B cell (primary cell): ENCODE results near the gene KPNA6. TPM values are rescaled to one million over a fixed set of nuclear protein-coding genes. Genes with fewer than 3 reads are reported as not detected.

Experiments
- ATAC-seq: fragments of 200-7000 bp; cut with Tn5 transposase; one replicate; pipeline ENCODE4 v1.10.0; 2021; ENCODE audit warnings: low read depth, mild to moderate bottlenecking, moderate number of reproducible peaks, moderate library complexity
- CTCF ChIA-PET: fragments of 350-600 bp; sonication (Branson Sonifier 250); formaldehyde crosslinking; loops from one replicate; lab custom pipeline; 2021; ENCODE audit warnings: antibody characterized with exemption, inconsistent platforms; lab: Charles Lee
- POLR2A ChIA-PET: fragments of 350-600 bp; sonication (Branson Sonifier 250); formaldehyde crosslinking; loops from one replicate; lab custom pipeline; 2021; ENCODE audit warnings: antibody characterized with exemption; lab: Charles Lee
- DNase-seq: peaks from one replicate; pipeline ENCODE4 v3.0.0; 2013
- H2AFZ ChIP-seq: 2 replicates; pipeline ENCODE4 v1.6.1; 2012; ENCODE audit warnings: mild to moderate bottlenecking, low read depth, low read length; ENCODE audit not compliant: insufficient read depth, poor library complexity, severe bottlenecking
- H3K27ac ChIP-seq, 2 donors: 1 replicate in 1 of 2; 2 replicates in 1 of 2; pipeline ENCODE4 v1.5.1; 2012 to 2013; ENCODE audit warnings: low read length in 2 of 2, mild to moderate bottlenecking in 2 of 2, moderate library complexity in 1 of 2
- H3K27me3 ChIP-seq, 4 experiments: fragments of 200-600 bp in 1 of 4; sonication (generic) in 1 of 4; replicated peaks in 1 of 4; 1 replicate in 2 of 4; 2 replicates in 2 of 4; pipeline versions ENCODE4 v1.6.1 to v1.7.0; 2013 to 2016; ENCODE audit warnings: low read length in 3 of 4, mild to moderate bottlenecking in 2 of 4, mixed read lengths in 1 of 4, moderate library complexity in 1 of 4; ENCODE audit not compliant: insufficient read depth in 4 of 4, control insufficient read depth in 3 of 4; ENCODE audit errors: control extremely low read depth in 1 of 4
- H3K36me3 ChIP-seq, 2 experiments: replicated peaks in 1 of 2; 1 replicate in 1 of 2; 2 replicates in 1 of 2; pipeline versions ENCODE4 v1.6.1 to v1.7.1; 2013; ENCODE audit warnings: low read length in 1 of 2; ENCODE audit not compliant: insufficient read depth in 2 of 2, control insufficient read depth in 1 of 2; ENCODE audit errors: control extremely low read depth in 1 of 2, extremely low read depth in 1 of 2
- H3K4me1 ChIP-seq, 2 donors: fragments of 200-600 bp in 1 of 2; sonication (generic) in 1 of 2; 1 replicate in 1 of 2; 2 replicates in 1 of 2; pipeline versions ENCODE4 v1.5.1 to v1.6.1; 2013 to 2017; ENCODE audit warnings: low read length in 2 of 2; ENCODE audit not compliant: control insufficient read depth in 2 of 2, insufficient read depth in 2 of 2
- H3K4me2 ChIP-seq: replicated peaks from 2 replicates; pipeline ENCODE3; 2012; ENCODE audit warnings: mild to moderate bottlenecking, low read depth, low read length; ENCODE audit not compliant: poor library complexity, severe bottlenecking
- H3K4me3 ChIP-seq, 5 experiments: fragments of 200-600 bp in 1 of 5; sonication (generic) in 1 of 5; 1 replicate in 3 of 5; 2 replicates in 2 of 5; pipeline versions ENCODE4 v1.5.1 to v1.7.0; 2011 to 2016; ENCODE audit warnings: low read length in 4 of 5, mild to moderate bottlenecking in 4 of 5, low read depth in 2 of 5, control low read depth in 1 of 5, moderate library complexity in 1 of 5; ENCODE audit not compliant: insufficient read depth in 1 of 5; ENCODE audit errors: control extremely low read depth in 1 of 5, extremely low read depth in 1 of 5
- H3K79me2 ChIP-seq: fragments of 200-600 bp; sonication (generic); one replicate; pipeline ENCODE4 v1.6.0; 2016; ENCODE audit warnings: low read length; ENCODE audit not compliant: control insufficient read depth, insufficient read depth
- H3K9ac ChIP-seq: fragments of 200-600 bp; sonication (generic); 2 replicates; pipeline ENCODE4 v1.6.1; 2017; ENCODE audit warnings: mild to moderate bottlenecking, low read length, moderate library complexity
- H3K9me3 ChIP-seq, 3 donors: one replicate each; pipeline versions ENCODE4 v1.6.1 to v1.7.1; 2013; ENCODE audit warnings: low read length in 2 of 3; ENCODE audit not compliant: control insufficient read depth in 2 of 3, insufficient read depth in 1 of 3; ENCODE audit errors: control extremely low read depth in 1 of 3
- H4K20me1 ChIP-seq: 2 replicates; pipeline ENCODE4 v1.6.0; 2012; ENCODE audit warnings: mild to moderate bottlenecking, low read length; ENCODE audit not compliant: insufficient read depth, control insufficient read depth, poor library complexity, severe bottlenecking
- H3K27ac Mint-ChIP-seq: one replicate; pipeline ENCODE4 v1.8.0; 2021; ENCODE audit warnings: mixed read lengths
- H3K27me3 Mint-ChIP-seq: one replicate; pipeline ENCODE4 v1.8.0; 2021; ENCODE audit warnings: mixed read lengths
- H3K4me1 Mint-ChIP-seq: one replicate; pipeline ENCODE4 v1.8.0; 2021; ENCODE audit warnings: mixed read lengths
- H3K4me3 Mint-ChIP-seq: one replicate; pipeline ENCODE4 v1.8.0; 2021; ENCODE audit warnings: mixed read lengths
- H3K9me3 Mint-ChIP-seq: one replicate; pipeline ENCODE4 v1.8.0; 2022; ENCODE audit warnings: mixed read lengths; ENCODE audit not compliant: insufficient read depth
- CTCF ChIP-seq: fragments of 200-600 bp; IDR thresholded peaks from one replicate; pipeline ENCODE4 v1.8.0; 2022; ENCODE audit warnings: antibody characterized with exemption, mild to moderate bottlenecking
- EZH2 ChIP-seq: IDR thresholded peaks from 2 replicates; pipeline ENCODE4 v1.6.1; 2012; ENCODE audit warnings: borderline replicate concordance, low read depth, mild to moderate bottlenecking, moderate library complexity, low read length; ENCODE audit not compliant: insufficient read depth, poor library complexity, severe bottlenecking
- WGBS: methylation state at CpG from one replicate; pipeline ENCODE4 v1.1.5; 2013; ENCODE audit warnings: missing lambda C conversion rate; ENCODE audit not compliant: insufficient coverage; 5-methylcytosine and 5-hydroxymethylcytosine counted together
- intact Hi-C: fragments of 100-400 bp; cut with micrococcal nuclease; formaldehyde crosslinking; loops from one replicate; pipeline ENCODE4 v1.10.0; 2022
- polyA plus RNA-seq: library from polyadenylated mRNA; depleted of rRNA; stranded (reverse); fragments of >200 nt; gene quantifications from 2 replicates; pipeline ENCODE4 v1.2.3, GENCODE V29; 2012
- total RNA-seq, 2 donors: library from RNA; stranded (reverse); fragments of 120-200 nt in 1 of 2; gene quantifications; 1 replicate in 1 of 2; 2 replicates in 1 of 2; pipeline versions ENCODE4 v1.2.3 to v1.2.4, GENCODE V29; 2013 to 2022

KPNA6 gene
- total and polyA plus RNA-seq, 2 donors (not counting 1 experiment from before 2014, with no cell fraction given), result 14.0 to 49.9 TPM

- ChIA-PET CTCF (interaction anchor here (1.6 kb wide), 1 partner anchor 10 kb away, joined by 4 read pairs; no protein-coding TSS in a partner anchor), POLR2A (interaction anchor here (0.7 kb wide), 1 partner anchor 75 kb away, joined by 3 read pairs; no protein-coding TSS in a partner anchor)
- ATAC-seq (no peak), DNase-seq (no peak)
- no peak overlapping the region for H3K27ac ChIP-seq
- H3K4me3 Mint-ChIP-seq, result no peak overlapping the region
- no peaks in the 10 kb centered on the region for H3K9me3 Mint-ChIP-seq
- peaks cover 0 to 21% of the 10 kb centered on the region in 2 experiments for H3K36me3 ChIP-seq
- H3K9me3 ChIP-seq, result no peaks in the 10 kb centered on the region
- no peaks in the 10 kb centered on the region for H3K27me3 Mint-ChIP-seq
- H3K4me1 ChIP-seq, result peaks cover 13 to 26% of the 10 kb centered on the region in 2 donors
- no peak overlapping the region for H3K4me2 ChIP-seq
- 92% methylated on average over 1 of the region's 1 CpG for WGBS
- H3K27me3 ChIP-seq, result no peaks in the 10 kb centered on the region
- H4K20me1 ChIP-seq, result peaks cover 7% of the 10 kb centered on the region
- H3K4me1 Mint-ChIP-seq, result peaks cover 24% of the 10 kb centered on the region
- H3K79me2 ChIP-seq, result peaks cover 25% of the 10 kb centered on the region
- H3K4me3 ChIP-seq, result no peak overlapping the region
- H2AFZ ChIP-seq, result no peak overlapping the region
- H3K27ac Mint-ChIP-seq, result peak overlapping the region; percentile 12
- intact Hi-C loops, result loop anchor here (5.0 to 10.0 kb wide), 2 partner anchors 147 to 709 kb away; partner anchors contain the start of genes LCK, S100PBP and YARS1
- H3K9ac ChIP-seq, result no peak overlapping the region
- TF ChIP-seq CTCF (no peak), EZH2 (no peak)
Observed at GRCh38 chr1:32105338-32105737, 2.5 kb upstream of the KPNA6 start.

GRCh38 chr1:32106663-32107275 lies 1.1 kb upstream of the KPNA6 start:
- no peak overlapping the region for H3K9ac ChIP-seq
- no peaks in the 10 kb centered on the region for H3K9me3 Mint-ChIP-seq
- peaks cover 37% of the 10 kb centered on the region for H3K4me1 Mint-ChIP-seq
- CTCF ChIA-PET, result interaction anchor here (0.6 to 4.1 kb wide), 5 partner anchors 11 to 185 kb away, joined by 3 to 41 read pairs (median 5); partner anchors contain the start of genes HDAC1 and TMEM39B
- H3K27me3 Mint-ChIP-seq, result no peaks in the 10 kb centered on the region
- no peaks in the 10 kb centered on the region for H3K27me3 ChIP-seq
- DNase-seq, result no peak
- H3K4me1 ChIP-seq, result peaks cover 25 to 40% of the 10 kb centered on the region in 2 donors
- 83% methylated on average over 3 of the region's 9 CpGs for WGBS
- H2AFZ ChIP-seq, result peak overlapping the region; percentile 91
- H3K27ac Mint-ChIP-seq, result peak overlapping the region; percentile 54
- no peaks in the 10 kb centered on the region for H3K9me3 ChIP-seq
- H3K27ac ChIP-seq, result no peak overlapping the region
- peaks cover 37% of the 10 kb centered on the region for H3K79me2 ChIP-seq
- peaks cover 7% of the 10 kb centered on the region for H4K20me1 ChIP-seq
- no peak for ATAC-seq
- peak overlapping the region; percentile 74 for H3K4me2 ChIP-seq
- no peak overlapping the region for H3K4me3 ChIP-seq
- intact Hi-C loops, result loop anchor here (1.0 to 10.0 kb wide), 4 partner anchors 74 to 708 kb away; partner anchors contain the start of genes KHDRBS1, LCK, S100PBP and YARS1
- H3K36me3 ChIP-seq, result peaks cover 0 to 8% of the 10 kb centered on the region in 2 experiments
- POLR2A ChIA-PET, result interaction anchor here (0.6 to 2.8 kb wide), 4 partner anchors 34 to 185 kb away, joined by 4 to 31 read pairs (median 8); partner anchors contain the start of genes HDAC1 and TMEM39B
- H3K4me3 Mint-ChIP-seq, result peak overlapping the region; percentile 100
- TF ChIP-seq CTCF (no peak), EZH2 (no peak)
